Measurements from ENCODE around the gene ODR4. TPM values are rescaled to one million over a fixed set of nuclear protein-coding genes. Genes with fewer than 3 reads are reported as not detected.

Gene ODR4
- 10.4 and 25.6 TPM in 2 replicates for total RNA-seq

DNA sequence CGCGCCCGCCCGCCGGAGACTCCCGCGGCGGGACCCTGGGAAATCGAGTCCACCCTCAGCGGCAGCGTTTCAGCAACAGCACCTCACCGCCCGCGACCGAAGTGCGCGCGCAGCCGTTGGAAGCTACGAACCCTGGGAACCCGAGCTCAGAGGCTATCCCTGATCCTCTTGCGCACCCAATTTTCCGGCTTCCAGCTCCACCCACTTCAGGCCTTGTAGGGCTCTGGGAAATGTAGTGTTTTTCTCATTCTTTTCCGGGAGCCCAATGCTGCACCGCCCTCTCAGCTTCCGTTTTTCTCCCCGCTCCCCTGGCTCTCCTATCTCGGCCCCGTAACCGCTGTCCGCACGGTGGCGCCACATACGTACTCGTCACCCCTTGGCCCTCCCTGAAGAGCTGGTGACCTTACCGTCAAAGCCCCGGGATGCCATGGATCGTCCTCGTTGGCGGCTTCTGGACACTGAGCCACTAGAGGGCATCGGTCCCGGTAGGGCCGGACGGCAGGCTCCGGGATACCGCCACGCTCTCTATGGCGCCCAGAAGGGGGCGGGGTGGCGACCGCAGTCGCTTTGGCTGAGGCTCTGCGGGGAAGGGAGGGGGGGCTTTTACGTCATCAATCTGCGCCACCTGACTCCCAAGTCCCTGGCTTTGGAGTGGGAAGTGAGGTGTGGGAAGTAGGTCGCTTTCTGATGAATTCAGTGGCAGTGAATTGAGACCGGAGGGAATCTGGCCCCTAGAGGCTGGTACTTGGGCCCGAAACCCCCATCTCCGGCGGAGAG, at the start of gene ODR4, which contains the start of gene TPR:
Gene ODR4 (plus strand): TSS at position 687 of the 777 bp plus-strand sequence. CDS start 3,948 bp downstream, outside the sequence.
Gene TPR (minus strand): TSS at position 102 of the 777 bp plus-strand sequence. CDS start 225 bp downstream, outside the sequence.

DNA sequence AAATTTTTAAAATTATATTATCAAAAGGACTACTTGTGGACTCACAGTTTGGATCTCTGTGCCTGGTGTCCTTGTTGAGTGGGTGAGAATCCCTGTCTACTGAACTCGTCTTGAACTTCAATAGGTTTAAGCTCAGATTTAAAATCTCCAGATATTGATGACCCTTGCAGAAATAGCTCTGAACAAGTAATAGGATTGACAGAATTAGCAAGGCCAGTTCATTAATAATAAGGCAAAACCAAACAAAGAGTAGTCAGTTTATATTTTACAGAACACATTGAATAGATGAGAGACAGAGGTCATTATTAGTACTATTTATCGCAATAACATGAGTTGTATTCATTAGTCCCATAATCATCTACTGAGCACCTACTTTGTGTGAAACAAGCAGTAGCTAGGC, 85.4 kb downstream of the ODR4 start, which contains the start of gene PDC:
Gene PDC (minus strand): TSS at position 101 of the 400 bp plus-strand sequence. CDS start 11,655 bp downstream, outside the sequence.

Other genes starting within 250 kb of the ODR4 start
- gene PRG4, start 79.6 kb upstream of the ODR4 start, total RNA-seq: under 0.01 TPM in 1 of 2 replicates, not detected in the other
- gene TPR, start 585 bp upstream of the ODR4 start, total RNA-seq: 48.6 and 115 TPM in 2 replicates
- gene PDC, start 85.3 kb downstream of the ODR4 start, total RNA-seq: not detected in 2 replicates